GM12872 (cell line): Measurements from ENCODE around the gene POLN.

ENCODE experiments used
- TF ChIP-seq, protein P1 (sequence below): IDR thresholded peaks from 3 replicates; pipeline ENCODE4 v1.5.1; 2011; ENCODE audit warnings: low read depth, mild to moderate bottlenecking, low read length, moderate library complexity; ENCODE audit not compliant: insufficient read depth

Gene POLN

DNA sequence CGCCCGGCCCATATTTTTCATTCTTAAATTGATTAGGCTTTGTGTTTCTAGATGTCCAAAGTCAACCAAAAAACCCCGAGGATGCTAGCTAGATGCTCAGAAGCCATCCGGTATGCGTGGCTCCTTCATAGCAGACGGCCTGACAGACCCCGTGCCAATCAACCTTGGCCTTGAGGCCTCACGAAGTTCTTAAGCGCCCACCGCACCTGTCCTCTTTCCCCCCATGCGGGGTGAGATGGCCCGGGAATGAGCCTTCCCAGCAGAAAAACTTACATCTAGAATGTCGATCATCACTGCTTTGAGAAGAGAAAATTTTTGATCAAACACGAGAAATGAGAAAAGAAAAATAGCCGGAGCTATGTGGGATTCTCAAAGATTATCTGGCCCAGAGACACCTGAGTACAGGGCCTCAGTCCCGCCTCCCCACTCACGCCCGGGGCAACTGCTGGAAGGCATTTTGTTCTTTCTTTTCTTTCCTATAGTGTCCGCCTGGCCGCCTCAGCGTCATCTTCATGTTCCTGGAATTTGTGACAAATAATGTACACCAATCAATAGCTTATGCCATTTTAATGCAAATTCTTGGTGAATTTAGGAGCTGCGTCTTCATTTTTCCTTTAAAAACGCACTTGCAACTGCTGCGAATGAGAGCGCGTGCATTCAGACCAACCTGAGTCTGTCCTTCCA is 184.4 kb downstream of the POLN start:
- TF ChIP-seq, protein P1, sequence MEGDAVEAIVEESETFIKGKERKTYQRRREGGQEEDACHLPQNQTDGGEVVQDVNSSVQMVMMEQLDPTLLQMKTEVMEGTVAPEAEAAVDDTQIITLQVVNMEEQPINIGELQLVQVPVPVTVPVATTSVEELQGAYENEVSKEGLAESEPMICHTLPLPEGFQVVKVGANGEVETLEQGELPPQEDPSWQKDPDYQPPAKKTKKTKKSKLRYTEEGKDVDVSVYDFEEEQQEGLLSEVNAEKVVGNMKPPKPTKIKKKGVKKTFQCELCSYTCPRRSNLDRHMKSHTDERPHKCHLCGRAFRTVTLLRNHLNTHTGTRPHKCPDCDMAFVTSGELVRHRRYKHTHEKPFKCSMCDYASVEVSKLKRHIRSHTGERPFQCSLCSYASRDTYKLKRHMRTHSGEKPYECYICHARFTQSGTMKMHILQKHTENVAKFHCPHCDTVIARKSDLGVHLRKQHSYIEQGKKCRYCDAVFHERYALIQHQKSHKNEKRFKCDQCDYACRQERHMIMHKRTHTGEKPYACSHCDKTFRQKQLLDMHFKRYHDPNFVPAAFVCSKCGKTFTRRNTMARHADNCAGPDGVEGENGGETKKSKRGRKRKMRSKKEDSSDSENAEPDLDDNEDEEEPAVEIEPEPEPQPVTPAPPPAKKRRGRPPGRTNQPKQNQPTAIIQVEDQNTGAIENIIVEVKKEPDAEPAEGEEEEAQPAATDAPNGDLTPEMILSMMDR: no peak

DNA sequence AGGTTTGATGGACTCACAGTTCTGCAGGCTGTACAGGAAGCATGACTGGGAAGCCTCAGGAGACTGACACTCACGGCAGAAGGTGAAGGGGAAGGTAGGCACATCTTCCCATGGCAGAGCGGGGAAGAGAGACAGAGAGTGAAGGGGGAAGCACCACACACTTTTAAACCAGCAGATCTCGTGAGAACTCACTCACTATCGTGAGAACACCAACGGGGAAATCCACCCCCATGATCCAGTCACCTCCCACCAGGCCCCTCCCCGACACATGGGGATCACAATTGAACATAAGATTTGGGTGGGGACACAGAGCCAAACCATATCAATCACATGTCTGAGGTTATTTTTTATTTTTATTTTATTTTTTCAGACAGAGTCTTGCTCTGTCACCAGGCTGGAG is 187.7 kb downstream of the POLN start:
- TF ChIP-seq, protein P1: no peak

DNA sequence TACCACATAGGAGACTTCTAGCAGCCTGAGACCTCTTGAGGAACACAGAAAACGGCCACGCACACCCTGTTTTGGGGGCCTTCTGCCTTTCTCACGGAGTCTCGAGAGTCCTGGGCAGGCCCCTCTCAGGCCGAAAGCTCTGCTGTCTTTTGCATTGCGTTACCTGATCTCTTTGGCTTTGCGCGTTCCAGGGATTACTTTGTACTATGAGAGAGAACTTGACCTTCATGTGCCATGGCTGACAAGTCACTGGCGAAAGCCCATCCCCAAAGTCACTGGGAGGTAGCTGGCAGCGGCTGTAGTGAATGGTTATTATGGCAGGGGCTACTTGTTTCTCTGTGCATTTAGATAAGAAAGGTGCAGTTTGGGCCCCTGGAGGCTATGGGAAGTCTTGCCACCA is 190.8 kb downstream of the POLN start:
- TF ChIP-seq, protein P1: no peak

DNA sequence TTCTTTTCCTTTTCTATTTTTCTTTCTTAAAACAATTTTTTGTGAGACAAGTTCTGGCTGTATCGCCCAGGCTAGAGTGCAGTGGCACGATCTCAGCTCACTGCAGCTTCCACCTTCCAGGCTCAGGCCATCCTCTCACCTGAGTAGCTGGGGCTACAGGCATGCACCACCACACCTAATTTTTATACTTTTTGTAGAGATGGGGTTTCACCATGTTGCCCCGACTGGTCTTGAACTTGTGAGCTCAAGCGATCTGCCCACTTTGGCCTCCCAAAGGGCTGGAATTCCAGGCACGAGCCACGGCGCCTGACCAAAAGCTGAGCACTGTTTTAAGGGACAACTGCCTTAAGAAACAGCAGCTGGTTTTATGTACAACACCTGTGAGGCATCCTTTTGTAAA is 192.1 kb downstream of the POLN start:
- TF ChIP-seq, protein P1: no peak

DNA sequence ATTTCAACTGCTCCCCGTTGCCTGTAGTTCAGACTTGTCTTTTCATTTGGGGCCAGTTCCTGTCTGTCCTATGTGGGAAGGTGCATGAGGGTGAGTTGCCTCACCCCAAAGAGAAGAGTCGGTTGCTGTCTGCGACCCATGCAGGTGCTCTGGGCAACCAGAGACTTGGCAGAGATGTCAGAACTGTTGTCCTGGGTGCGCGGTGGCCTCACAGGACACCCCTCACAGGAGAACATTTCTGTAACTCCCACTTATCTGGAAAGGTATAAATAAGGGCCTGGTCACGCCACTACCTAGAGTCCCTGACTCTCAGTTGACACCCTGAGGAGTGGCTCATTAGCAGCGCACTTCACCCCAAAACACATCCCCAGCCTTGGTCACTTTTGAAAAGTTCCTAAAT is 192.5 kb downstream of the POLN start:
- TF ChIP-seq, protein P1: no peak

DNA sequence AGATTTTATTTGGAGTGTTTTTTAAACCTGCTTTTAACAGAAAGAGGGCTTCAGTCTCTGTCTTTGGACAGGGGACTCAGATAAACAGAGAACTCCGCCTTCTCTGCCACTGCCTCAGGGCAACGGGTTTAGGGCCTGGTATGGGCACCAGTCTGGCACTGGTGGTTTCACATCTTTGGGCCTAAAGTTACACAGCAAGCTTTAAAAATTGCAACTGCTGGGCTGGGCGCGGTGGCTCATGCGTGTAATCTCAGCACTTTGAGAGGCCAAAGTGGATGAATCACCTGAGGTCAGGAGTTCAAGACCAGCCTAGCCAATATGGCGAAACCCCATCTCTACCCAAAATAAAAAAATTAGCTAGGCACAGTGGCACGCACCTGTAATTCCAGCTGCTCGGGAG is 193.1 kb downstream of the POLN start:
- TF ChIP-seq, protein P1: no peak

DNA sequence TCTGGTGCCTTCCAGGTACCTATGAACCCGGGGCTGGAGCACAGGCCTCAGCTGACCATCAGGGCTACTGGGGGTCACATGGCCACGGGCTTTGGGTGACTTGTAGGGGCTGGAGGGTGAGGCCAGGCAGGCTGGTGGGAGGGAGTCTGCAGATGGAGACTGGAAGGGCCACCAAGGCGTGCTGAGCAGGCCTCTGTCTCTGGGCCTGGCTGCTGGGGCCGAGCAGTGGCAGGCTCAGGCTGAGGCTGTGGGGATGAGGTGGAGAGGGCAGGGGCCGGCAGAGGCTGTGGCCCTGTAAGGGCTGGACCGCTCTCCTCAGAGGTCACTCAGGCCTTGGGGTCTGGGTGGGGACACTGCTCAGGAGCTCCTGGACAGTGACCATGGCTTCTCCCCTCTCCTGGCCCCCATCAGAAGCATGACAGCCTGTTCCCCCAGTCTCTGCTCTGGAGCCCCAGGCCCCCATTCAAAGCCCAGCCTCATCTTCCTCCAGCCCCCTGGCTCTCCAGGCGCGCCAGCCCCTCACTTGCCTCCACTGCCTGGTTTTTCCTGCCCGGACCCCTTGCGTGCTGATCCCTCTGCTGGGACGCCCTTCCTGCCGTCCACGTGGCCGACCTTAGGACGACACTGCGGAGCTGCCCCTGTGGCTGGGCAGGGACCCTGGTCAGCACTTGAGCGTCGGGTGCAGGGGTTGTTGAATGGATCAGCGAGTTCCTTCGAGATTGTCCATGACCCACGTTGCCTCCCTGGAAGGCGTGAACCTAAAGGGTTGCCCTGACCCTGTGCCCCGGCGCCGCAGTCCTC is 193.9 kb downstream of the POLN start:
- TF ChIP-seq, protein P1: no peak
